Glomerular visceral epithelial cell (primary cell): Measurements from ENCODE around the gene CYSLTR2.
"Not testable (repeated sequence)": the region's sequence is repeated elsewhere in the genome, so short reads cannot be mapped to it uniquely, and the experiment has no call there.

ENCODE experiments used
- DNase-seq: peaks from one replicate; pipeline ENCODE4 v3.0.0-alpha.2; 2016; ENCODE audit errors: extremely low spot score

CYSLTR2 gene

GRCh38 chr13:48695776-48696175 is 42.0 kb downstream of the CYSLTR2 start:
- no peak for DNase-seq

GRCh38 chr13:48696676-48697075 is 42.9 kb downstream of the CYSLTR2 start:
- not testable (repeated sequence) for DNase-seq

- no peak for DNase-seq
Observed at GRCh38 chr13:48707405-48707804, 53.7 kb downstream of the CYSLTR2 start.

- no peak for DNase-seq
Observed at GRCh38 chr13:48708764-48709163, 55.0 kb downstream of the CYSLTR2 start.

GRCh38 chr13:48709213-48709612 is 55.5 kb downstream of the CYSLTR2 start:
- no peak for DNase-seq

GRCh38 chr13:48710160-48710559 is 56.4 kb downstream of the CYSLTR2 start:
- DNase-seq, result no peak

- no peak for DNase-seq
Observed at GRCh38 chr13:48712141-48712540, 58.4 kb downstream of the CYSLTR2 start.

GRCh38 chr13:48715977-48716376 is 62.2 kb downstream of the CYSLTR2 start:
- DNase-seq, result no peak

- no peak for DNase-seq
Observed at GRCh38 chr13:48720621-48721020, 66.9 kb downstream of the CYSLTR2 start.

- DNase-seq, result no peak
Observed at GRCh38 chr13:48723168-48723567, 69.4 kb downstream of the CYSLTR2 start.

GRCh38 chr13:48725271-48725670 is 71.5 kb downstream of the CYSLTR2 start:
- DNase-seq, result no peak

- no peak for DNase-seq
Observed at GRCh38 chr13:48726711-48727110, 73.0 kb downstream of the CYSLTR2 start.

GRCh38 chr13:48727241-48728011 is 73.7 kb downstream of the CYSLTR2 start:
- no peak for DNase-seq

GRCh38 chr13:48728226-48728625 is 74.5 kb downstream of the CYSLTR2 start:
- DNase-seq, result no peak

- DNase-seq, result no peak
Observed at GRCh38 chr13:48728876-48729275, 75.1 kb downstream of the CYSLTR2 start.

- DNase-seq, result no peak
Observed at GRCh38 chr13:48729856-48730255, 76.1 kb downstream of the CYSLTR2 start.

- DNase-seq, result no peak
Observed at GRCh38 chr13:48731001-48731658, 77.4 kb downstream of the CYSLTR2 start.

GRCh38 chr13:48731957-48732569 is 78.3 kb downstream of the CYSLTR2 start:
- DNase-seq, result no peak

GRCh38 chr13:48733739-48734335 is 80.1 kb downstream of the CYSLTR2 start:
- no peak for DNase-seq

- DNase-seq, result no peak
Observed at GRCh38 chr13:48735571-48735970, 81.8 kb downstream of the CYSLTR2 start.

GRCh38 chr13:48737689-48738088 is 84.0 kb downstream of the CYSLTR2 start:
- DNase-seq, result no peak

- DNase-seq, result no peak
Observed at GRCh38 chr13:48738311-48738710, 84.6 kb downstream of the CYSLTR2 start.
